GM12892 (cell line): ENCODE results near the gene BPI.
"Not testable (repeated sequence)": the region's sequence is repeated elsewhere in the genome, so short reads cannot be mapped to it uniquely, and the experiment has no call there.

ENCODE experiments used
- DNase-seq: peaks from one replicate; pipeline ENCODE4 v3.0.0; 2011; ENCODE audit not compliant: insufficient read length
- FAIRE-seq: peaks from 2 replicates; lab custom pipeline; 2011; peaks lifted over from hg19 to GRCh38; lab: Jason Lieb, UNC
- POLR2A ChIP-seq: IDR thresholded peaks from 2 replicates; pipeline ENCODE4 v1.6.1; 2011; ENCODE audit warnings: low read depth, low read length, control low read depth
- POLR2AphosphoS5 ChIP-seq: IDR thresholded peaks from 2 replicates; pipeline ENCODE4 v1.6.1; 2011; ENCODE audit warnings: low read depth, low read length, control low read depth
- TAF1 ChIP-seq: IDR thresholded peaks from 2 replicates; pipeline ENCODE4 v1.6.1; 2011; ENCODE audit warnings: low read depth, mild to moderate bottlenecking, control low read depth, low read length, borderline replicate concordance

BPI gene

GRCh38 chr20:38357653-38358207 lies 53.8 kb downstream of the BPI start:
- TF ChIP-seq POLR2A (no peak), TAF1 (no peak), POLR2AphosphoS5 (no peak)
- FAIRE-seq (no peak), DNase-seq (no peak)

GRCh38 chr20:38358556-38358955 lies 54.6 kb downstream of the BPI start:
- FAIRE-seq, result no peak
- DNase-seq, result no peak
- no peak for TF ChIP-seq TAF1
- no peak for TF ChIP-seq POLR2A
- TF ChIP-seq POLR2AphosphoS5, result no peak

- FAIRE-seq, result no peak
- no peak for DNase-seq
- no peak for TF ChIP-seq TAF1
- no peak for TF ChIP-seq POLR2AphosphoS5
- TF ChIP-seq POLR2A, result no peak
These were observed 59.2 kb downstream of the BPI start for GRCh38 chr20:38363004-38363747.

GRCh38 chr20:38369389-38369788 lies 65.4 kb downstream of the BPI start:
- FAIRE-seq (no peak), DNase-seq (no peak)
- TF ChIP-seq POLR2A (no peak), TAF1 (no peak), POLR2AphosphoS5 (no peak)

DNA sequence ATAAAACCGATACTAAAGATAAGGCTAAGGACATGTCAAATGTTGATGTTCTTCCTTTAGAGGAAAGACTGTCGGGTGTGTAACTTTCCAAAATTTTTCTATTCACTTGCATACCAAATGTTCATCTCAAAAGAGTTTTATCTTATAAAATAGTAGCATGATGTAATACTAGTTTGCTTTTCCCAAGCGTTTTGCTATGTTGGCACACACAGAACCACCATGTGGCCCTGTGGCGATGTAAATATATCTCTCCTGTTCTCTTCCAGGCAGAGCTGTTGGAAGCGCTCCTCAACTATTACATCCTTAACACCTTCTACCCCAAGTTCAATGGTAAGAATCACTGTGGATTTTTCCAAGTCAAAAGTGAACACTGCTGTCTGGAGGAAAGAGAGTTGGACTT lies 68.8 kb downstream of the BPI start:
- TF ChIP-seq TAF1 (no peak), POLR2AphosphoS5 (no peak), POLR2A (no peak)

DNA sequence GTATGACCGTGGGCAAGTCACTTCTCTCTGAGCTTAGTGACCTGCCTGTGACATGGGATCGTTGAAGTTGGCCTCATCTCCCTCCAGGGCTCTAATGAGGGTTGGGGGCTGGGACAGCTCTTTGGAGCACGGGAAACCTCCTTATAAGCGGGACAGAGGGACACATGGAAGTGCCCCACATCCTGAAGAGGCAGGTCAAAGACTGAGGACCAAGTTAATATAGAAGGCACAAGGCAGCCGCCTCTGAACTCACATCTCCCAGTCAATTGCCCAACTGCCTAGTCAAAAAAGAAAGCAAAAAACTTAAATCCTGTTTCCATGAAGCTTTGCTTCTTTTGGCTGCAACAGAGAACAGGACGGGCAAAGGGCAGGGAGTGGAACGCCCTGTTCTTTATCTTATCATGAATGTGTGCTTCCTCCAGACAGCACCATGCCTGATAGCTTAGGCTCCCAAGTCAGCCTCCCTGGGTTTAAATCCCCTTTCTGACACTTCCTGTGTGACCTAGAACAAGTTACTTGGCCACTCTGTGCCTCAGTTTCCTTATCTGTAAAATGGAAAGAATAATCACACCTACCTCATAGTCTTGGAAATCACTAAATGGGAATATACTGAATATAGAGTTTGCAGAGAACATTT lies 69.4 kb downstream of the BPI start:
- FAIRE-seq, result no peak
- DNase-seq, result no peak

More for the DNA sequence above, 68.8 kb downstream of the BPI start:
- no peak for FAIRE-seq
- no peak for DNase-seq

DNA sequence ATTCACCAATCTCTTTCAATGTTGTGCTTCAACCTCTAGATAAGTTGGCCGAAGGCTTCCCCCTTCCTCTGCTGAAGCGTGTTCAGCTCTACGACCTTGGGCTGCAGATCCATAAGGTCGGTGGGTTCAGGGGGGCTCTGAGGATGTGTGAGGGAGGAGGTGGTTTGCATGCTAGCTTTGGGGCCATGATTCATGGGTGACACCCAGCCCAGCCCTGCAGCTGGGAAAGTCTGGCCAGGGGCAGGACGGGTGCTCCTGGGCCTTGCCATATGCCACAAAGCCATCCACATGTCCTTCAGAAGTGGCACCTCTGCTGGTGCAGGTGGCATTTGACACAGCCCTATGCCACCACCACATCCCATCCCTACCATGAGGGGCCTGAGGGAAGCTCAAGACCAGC lies 69.9 kb downstream of the BPI start:
- no peak for DNase-seq
- TF ChIP-seq POLR2AphosphoS5, result no peak
- TF ChIP-seq TAF1, result no peak
- TF ChIP-seq POLR2A, result no peak
- no peak for FAIRE-seq

More for the DNA sequence above, 69.4 kb downstream of the BPI start:
- TF ChIP-seq POLR2A (no peak), POLR2AphosphoS5 (no peak), TAF1 (no peak)

GRCh38 chr20:38377039-38377685 lies 73.2 kb downstream of the BPI start:
- DNase-seq (no peak), FAIRE-seq (no peak)
- TF ChIP-seq POLR2A, result no peak
- no peak for TF ChIP-seq TAF1
- no peak for TF ChIP-seq POLR2AphosphoS5

DNA sequence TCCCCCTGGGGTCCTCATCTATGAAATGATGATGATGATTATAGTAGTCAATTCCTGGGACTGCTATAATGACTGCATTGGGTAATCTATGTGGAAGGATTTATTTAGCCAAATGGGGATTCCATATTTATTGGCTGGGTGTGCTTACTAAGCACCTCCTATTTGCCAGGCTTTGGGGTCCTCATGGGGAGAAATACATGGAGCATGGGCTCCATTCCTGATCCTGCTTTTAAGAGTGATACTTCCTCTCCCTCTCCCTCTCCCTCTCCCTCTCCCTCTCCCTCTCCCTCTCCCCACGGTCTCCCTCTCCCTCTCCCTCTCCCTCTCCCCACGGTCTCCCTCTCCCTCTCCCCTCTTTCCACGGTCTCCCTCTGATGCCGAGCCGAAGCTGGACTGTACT lies 73.9 kb downstream of the BPI start:
- FAIRE-seq, DNase-seq: not testable (repeated sequence)

GRCh38 chr20:38383147-38383546 lies 79.2 kb downstream of the BPI start:
- no peak for TF ChIP-seq TAF1
- no peak for FAIRE-seq
- no peak for DNase-seq

DNA sequence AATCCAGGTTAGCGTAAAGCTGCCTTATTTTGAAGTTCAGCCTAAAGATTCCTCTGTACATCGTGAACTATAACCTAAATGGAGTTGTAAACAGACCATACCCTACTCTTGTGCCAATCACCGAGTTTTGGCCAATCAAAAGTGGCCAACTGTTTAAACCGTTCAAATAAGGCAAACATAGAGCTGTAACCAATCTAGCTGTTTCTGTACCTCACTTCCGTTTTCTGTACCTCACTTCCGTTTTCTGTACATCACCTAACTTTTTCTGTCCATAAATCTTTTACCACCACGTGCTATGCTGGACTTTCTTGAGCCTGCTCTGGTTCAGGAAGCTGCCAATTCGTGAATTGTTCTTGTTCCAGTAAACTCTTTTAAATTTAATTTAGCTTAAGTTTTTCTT lies 82.0 kb downstream of the BPI start:
- TF ChIP-seq POLR2AphosphoS5 (no peak), POLR2A (no peak), TAF1 (no peak)
- FAIRE-seq, result peak; percentile 40
- DNase-seq, result no peak
